ENCODE data around the gene RADIL. TPM values are rescaled to one million over a fixed set of nuclear protein-coding genes. Genes with fewer than 3 reads are reported as not detected.

Gene RADIL
- total RNA-seq, 2 donors from 2014 or later = 7.7 to 16.0 TPM

DNA sequence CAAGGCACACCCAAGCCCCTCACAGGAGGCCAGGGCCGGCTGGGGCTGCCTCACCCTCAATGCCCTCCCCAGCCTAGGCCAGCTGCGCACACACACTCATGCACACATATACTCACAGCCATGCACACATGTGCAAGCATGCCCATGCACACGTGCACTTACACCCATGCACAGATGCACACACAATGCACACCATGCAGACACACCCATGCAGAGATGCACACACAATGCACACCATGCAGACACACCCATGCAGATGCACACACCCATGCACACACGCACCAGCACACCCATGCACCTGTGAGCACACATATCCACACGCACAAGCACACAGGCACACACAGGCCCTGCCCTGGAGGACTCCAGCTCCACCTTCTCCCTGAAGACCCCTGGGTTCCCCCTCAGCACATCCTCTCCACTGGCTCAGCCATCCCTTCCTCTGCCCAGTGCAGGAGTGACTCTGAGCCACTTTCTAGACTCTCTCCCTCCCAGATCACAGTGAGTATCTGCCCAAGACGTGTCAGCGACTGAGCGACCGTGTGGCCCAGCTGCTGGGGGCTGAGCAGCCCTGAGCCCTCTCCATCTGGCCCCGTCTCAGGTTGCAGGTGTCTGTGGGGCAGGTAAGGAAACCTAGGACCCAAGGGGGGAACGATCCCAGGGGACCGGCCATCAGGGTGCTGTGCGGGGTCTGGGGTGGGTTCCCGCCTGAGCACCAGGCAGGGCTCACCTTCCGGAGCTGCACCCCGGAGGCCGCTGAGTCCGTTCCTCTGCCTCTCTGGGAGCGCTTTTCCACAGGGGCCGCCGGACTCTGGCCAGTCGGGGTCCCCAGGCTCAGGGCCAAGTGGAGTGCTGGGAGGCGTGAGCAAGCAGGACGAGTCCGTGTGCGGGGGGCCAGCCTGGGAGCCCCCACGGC is 82.3 kb downstream of the RADIL start:
- no peak overlapping the region for H3K27ac ChIP-seq
- H3K36me3 ChIP-seq = no peaks in the 10 kb centered on the region
- H3K4me3 ChIP-seq = no peak overlapping the region
- peaks cover 0 to 16% of the 10 kb centered on the region in 2 donors for H3K4me1 ChIP-seq
- DNase-seq (ENCODE audit: low spot score) = no peak
- no peaks in the 10 kb centered on the region for H3K27me3 ChIP-seq
- H3K9me3 ChIP-seq = no peaks in the 10 kb centered on the region
- TF ChIP-seq, protein P1, sequence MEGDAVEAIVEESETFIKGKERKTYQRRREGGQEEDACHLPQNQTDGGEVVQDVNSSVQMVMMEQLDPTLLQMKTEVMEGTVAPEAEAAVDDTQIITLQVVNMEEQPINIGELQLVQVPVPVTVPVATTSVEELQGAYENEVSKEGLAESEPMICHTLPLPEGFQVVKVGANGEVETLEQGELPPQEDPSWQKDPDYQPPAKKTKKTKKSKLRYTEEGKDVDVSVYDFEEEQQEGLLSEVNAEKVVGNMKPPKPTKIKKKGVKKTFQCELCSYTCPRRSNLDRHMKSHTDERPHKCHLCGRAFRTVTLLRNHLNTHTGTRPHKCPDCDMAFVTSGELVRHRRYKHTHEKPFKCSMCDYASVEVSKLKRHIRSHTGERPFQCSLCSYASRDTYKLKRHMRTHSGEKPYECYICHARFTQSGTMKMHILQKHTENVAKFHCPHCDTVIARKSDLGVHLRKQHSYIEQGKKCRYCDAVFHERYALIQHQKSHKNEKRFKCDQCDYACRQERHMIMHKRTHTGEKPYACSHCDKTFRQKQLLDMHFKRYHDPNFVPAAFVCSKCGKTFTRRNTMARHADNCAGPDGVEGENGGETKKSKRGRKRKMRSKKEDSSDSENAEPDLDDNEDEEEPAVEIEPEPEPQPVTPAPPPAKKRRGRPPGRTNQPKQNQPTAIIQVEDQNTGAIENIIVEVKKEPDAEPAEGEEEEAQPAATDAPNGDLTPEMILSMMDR (IDR thresholded peaks at IDR 0.05) = no peak

DNA sequence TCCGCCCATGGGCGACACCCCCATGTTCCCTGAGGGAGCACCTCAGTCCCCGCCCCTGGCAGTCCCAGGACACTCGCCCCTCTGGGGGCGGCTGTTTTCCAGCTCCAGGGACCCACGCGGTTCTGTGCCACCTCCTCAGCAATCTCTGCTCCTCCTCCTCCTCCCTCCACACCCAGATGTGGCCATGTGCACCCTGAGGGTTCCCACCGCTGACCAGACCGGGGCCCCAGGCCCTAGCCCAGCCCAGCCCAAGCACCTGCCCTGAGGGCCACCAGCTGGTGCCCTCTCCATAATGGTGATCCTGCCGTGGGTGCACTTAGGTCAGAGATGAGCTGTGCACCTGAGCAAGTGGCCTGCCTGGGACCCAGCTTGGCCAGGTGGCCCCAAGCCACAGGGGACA is 83.0 kb downstream of the RADIL start:
- Histone ChIP-seq H3K27me3 (no peaks in the 10 kb centered on the region), H3K27ac (no peak overlapping the region), H3K4me3 (no peak overlapping the region), H3K36me3 (no peaks in the 10 kb centered on the region), H3K4me1 (peaks cover 0 to 16% of the 10 kb centered on the region in 2 donors), H3K9me3 (no peaks in the 10 kb centered on the region)
- TF ChIP-seq, protein P1 (IDR thresholded peaks at IDR 0.05) = no peak
- no peak for DNase-seq (ENCODE audit: low spot score)

DNA sequence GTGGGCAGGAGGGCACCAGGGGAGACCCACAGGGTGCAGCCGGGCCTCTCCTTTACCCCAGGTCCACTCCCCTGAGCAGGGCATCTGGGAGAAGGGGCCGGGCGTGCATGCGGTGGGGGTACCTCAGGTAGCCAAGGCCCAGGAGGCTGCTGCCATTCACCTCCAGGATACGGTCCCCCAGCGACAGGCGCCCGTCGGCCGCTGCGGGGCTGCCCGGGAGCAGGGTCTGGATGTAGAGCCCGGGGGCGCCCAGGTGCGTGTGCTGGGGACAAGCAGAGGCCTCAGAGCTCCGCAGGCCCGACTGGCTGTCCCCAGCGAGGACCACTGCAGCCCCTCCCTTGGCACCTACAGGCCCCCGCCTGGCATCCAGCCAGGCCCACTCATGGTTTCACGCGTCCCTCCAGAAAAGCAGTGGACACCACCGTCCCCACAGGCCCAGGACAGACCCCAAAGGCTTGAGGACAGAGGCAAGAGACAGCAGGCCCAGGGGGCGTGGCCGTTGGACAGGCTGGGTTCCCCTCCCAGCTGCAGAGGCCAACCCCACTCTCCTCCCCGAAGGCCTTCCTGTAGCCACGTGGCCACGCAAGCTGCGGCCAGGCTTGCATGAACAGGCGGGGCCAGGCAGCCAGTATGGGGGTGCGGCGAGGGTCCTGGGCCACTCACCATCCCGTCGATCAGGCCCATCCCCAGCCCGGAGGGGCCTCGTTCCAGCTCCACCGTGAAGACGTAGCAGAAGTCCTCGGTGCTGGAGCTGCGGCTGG is 83.8 kb downstream of the RADIL start:
- H3K27me3 ChIP-seq = no peaks in the 10 kb centered on the region
- peaks cover 0 to 16% of the 10 kb centered on the region in 2 donors for H3K4me1 ChIP-seq
- TF ChIP-seq, protein P1 (IDR thresholded peaks at IDR 0.05) = no peak
- H3K36me3 ChIP-seq = no peaks in the 10 kb centered on the region
- H3K4me3 ChIP-seq = no peak overlapping the region
- H3K9me3 ChIP-seq = no peaks in the 10 kb centered on the region
- DNase-seq (ENCODE audit: low spot score) = no peak
- no peak overlapping the region for H3K27ac ChIP-seq

DNA sequence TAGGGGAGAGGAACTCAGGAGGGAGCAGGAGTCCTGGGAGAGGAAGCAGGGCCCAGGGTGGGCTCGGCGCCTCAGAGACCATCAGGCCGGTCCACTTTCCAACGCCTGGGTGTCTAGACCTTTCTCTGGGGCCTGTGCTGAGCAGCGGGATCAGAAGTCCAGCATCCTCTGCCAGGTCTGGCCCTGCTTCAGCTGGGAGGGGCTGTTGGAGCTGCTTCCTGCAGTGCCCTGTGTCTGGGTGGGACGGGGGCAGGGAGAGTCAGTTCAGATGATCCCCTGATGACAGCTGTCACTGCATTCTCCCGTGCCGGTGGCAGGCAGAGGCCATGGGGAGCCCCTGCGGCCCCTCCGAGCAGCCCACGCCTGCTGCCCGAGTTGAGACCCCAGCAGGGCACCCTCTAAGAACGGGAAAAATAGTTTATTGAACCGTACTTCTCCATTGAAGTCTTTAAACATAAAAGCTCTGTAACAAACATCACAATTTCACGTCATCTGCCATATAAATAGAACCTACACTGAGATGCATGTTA is 84.7 kb downstream of the RADIL start:
- Histone ChIP-seq H3K4me1 (peaks cover 0 to 16% of the 10 kb centered on the region in 2 donors), H3K27me3 (no peaks in the 10 kb centered on the region), H3K4me3 (no peak overlapping the region), H3K27ac (peak overlapping the region; percentile 6 to 31), H3K9me3 (no peaks in the 10 kb centered on the region), H3K36me3 (no peaks in the 10 kb centered on the region)
- no peak for DNase-seq (ENCODE audit: low spot score)
- TF ChIP-seq, protein P1 (IDR thresholded peaks at IDR 0.05) = no peak

DNA sequence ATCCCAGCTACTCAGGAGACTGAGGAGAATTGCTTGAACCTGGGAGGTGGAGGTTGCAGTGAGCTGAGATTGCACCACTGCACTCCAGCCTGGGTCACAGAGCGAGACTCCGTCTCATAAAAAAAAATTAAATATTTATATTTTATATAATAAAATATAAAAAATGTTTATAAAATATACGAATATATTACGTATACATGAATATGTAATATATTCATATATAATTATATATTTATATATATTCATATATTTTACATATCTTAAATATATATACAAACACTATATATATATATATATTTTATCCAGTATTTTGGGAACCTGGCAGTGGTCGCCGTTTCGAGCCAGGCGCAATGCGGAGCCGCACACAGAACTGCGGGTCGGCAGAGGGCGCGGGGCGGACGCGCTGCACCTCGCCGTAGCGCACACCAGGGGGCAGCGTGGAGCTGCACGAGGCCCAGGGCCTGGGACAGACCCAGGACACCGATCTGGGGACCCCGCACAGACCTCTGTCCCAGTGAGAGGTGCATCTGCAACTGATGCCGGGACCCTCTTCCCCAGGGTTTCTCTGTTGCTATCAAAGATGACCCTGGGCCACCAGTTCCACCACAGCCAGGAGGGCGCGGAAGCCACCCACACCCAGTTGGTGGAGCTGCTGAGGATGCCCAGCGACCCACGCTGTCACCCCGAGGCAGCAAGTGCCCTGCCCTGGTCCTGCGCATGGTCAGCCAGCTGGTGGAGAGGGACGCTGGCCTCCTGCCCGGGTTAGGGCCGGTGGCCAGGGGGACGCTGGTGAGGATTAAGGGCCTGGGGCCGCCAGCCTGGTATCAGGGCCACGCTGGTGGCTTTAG is 85.4 kb downstream of the RADIL start:
- Histone ChIP-seq H3K36me3 (no peaks in the 10 kb centered on the region), H3K9me3 (no peaks in the 10 kb centered on the region), H3K27ac (peak overlapping the region in 1 of 2 donors; percentile 6), H3K27me3 (no peaks in the 10 kb centered on the region), H3K4me1 (peaks cover 0 to 16% of the 10 kb centered on the region in 2 donors), H3K4me3 (no peak overlapping the region)
- DNase-seq (ENCODE audit: low spot score) = no peak
- TF ChIP-seq, protein P1 (IDR thresholded peaks at IDR 0.05) = peak; percentile 81 to 93

All from right atrium auricular region (tissue), 2 donors.